ENCODE results near the gene ICAM5. TPM values are rescaled to one million over a fixed set of nuclear protein-coding genes. Genes with fewer than 3 reads are reported as not detected.
A peak's percentile ranks its signal among the peaks of the same experiment; 100 is the strongest.

The ICAM5 gene
- total and polyA plus RNA-seq, 9 of the 15 experiments (the other 6 are each of a cell fraction or from before 2014, with no cell fraction given): 0.10 to 114 (median 13.7) TPM

- TF ChIP-seq TEAD1 (CRISPR knock-in tag; IDR thresholded peaks at IDR 0.05) (no peak), ZC3H4 (CRISPR knock-in tag; IDR thresholded peaks at IDR 0.05; ENCODE audit: borderline replicate concordance) (no peak), KAT8 (IDR thresholded peaks at IDR 0.05; ENCODE audit: low read depth) (no peak), ZNF318 (IDR thresholded peaks at IDR 0.05; ENCODE audit: borderline replicate concordance in 1 of 2, low read depth in 1 of 2) (no peak), MAFF (IDR thresholded peaks at IDR 0.05; ENCODE audit: low read length) (no peak), SP1 (CRISPR knock-in tag; IDR thresholded peaks at IDR 0.05) (0 out of 2 replicates have a peak, but pooled peaks have one; percentile 58), SMARCA5 (IDR thresholded peaks at IDR 0.05) (peak; percentile 25; the same call in 1 of the 2 replicates), PKNOX1 (IDR thresholded peaks at IDR 0.05) (no peak), ZNF263 (CRISPR knock-in tag; IDR thresholded peaks at IDR 0.05; ENCODE audit: borderline replicate concordance) (peak; percentile 53)
- TF ChIP-seq, protein P1, sequence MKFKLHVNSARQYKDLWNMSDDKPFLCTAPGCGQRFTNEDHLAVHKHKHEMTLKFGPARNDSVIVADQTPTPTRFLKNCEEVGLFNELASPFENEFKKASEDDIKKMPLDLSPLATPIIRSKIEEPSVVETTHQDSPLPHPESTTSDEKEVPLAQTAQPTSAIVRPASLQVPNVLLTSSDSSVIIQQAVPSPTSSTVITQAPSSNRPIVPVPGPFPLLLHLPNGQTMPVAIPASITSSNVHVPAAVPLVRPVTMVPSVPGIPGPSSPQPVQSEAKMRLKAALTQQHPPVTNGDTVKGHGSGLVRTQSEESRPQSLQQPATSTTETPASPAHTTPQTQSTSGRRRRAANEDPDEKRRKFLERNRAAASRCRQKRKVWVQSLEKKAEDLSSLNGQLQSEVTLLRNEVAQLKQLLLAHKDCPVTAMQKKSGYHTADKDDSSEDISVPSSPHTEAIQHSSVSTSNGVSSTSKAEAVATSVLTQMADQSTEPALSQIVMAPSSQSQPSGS (CRISPR knock-in tag; IDR thresholded peaks at IDR 0.05): no peak
- TF ChIP-seq, protein P2, sequence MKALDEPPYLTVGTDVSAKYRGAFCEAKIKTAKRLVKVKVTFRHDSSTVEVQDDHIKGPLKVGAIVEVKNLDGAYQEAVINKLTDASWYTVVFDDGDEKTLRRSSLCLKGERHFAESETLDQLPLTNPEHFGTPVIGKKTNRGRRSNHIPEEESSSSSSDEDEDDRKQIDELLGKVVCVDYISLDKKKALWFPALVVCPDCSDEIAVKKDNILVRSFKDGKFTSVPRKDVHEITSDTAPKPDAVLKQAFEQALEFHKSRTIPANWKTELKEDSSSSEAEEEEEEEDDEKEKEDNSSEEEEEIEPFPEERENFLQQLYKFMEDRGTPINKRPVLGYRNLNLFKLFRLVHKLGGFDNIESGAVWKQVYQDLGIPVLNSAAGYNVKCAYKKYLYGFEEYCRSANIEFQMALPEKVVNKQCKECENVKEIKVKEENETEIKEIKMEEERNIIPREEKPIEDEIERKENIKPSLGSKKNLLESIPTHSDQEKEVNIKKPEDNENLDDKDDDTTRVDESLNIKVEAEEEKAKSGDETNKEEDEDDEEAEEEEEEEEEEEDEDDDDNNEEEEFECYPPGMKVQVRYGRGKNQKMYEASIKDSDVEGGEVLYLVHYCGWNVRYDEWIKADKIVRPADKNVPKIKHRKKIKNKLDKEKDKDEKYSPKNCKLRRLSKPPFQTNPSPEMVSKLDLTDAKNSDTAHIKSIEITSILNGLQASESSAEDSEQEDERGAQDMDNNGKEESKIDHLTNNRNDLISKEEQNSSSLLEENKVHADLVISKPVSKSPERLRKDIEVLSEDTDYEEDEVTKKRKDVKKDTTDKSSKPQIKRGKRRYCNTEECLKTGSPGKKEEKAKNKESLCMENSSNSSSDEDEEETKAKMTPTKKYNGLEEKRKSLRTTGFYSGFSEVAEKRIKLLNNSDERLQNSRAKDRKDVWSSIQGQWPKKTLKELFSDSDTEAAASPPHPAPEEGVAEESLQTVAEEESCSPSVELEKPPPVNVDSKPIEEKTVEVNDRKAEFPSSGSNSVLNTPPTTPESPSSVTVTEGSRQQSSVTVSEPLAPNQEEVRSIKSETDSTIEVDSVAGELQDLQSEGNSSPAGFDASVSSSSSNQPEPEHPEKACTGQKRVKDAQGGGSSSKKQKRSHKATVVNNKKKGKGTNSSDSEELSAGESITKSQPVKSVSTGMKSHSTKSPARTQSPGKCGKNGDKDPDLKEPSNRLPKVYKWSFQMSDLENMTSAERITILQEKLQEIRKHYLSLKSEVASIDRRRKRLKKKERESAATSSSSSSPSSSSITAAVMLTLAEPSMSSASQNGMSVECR (CRISPR knock-in tag; IDR thresholded peaks at IDR 0.05): no peak
These were observed 20.2 kb upstream of the ICAM5 start (continued) for GRCh38 chr19:10269333-10270179.

Measured in K562 (cell line).